ENCODE data around the gene SLC24A5.

DNA sequence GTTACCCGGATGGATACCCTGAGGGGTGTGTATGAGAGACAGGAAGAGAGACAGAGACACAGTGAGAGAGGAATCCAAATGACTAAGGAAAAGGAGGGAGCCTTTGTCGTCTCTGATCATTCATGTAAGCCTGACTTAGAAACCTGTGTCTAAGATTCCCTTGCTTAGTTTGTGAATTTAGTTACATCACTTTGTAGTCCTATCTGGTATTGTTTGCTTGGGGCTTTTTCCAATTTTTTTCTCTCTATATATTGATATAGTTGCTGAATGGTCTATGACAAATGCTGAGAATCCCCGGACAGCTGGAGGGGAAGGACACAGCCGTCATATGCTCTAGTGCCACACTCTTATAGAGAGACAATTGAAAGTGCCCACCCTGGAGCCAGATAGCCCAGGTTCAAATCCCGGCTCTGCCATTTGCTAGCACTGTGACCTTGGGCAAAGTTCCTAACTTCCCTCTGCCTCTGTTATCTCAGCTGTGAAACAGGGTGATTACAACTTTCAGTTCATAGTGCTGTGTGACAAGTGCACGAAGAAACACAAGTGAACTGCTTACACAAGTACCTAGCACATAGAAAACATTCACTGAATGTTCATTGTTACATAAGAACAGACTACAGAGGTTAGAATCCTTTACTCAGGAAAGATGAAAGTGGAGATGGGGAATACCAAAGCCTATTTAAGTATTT, 6.0 kb downstream of the SLC24A5 start:
- TF ChIP-seq CTCF (IDR thresholded peaks at IDR 0.05) = no peak
- no peak for TF ChIP-seq POLR2A (IDR thresholded peaks at IDR 0.05)
- no peak for TF ChIP-seq POLR2AphosphoS5 (IDR thresholded peaks at IDR 0.05)
